ENCODE data around the gene ASTN2. TPM values are rescaled to one million over a fixed set of nuclear protein-coding genes. Genes with fewer than 3 reads are reported as not detected.

Gene ASTN2
- total and polyA plus RNA-seq, 2 experiments from 2014 or later = 7.0 to 24.6 TPM

GRCh38 chr9:117363006-117363405, 51.9 kb downstream of the ASTN2 start:
- Histone ChIP-seq H3K27me3 (ENCODE audit: insufficient read depth) (no peaks in the 10 kb centered on the region), H3K27ac (ENCODE audit: low read depth) (no peak overlapping the region), H3K4me2 (no peak overlapping the region), H3K4me1 (ENCODE audit: insufficient read depth) (peaks cover 5% of the 10 kb centered on the region; the same call in 1 of the 2 replicates), H3F3A (replicated peaks; ENCODE audit: low read depth) (no peaks in the 10 kb centered on the region), H3K9me2 (ENCODE audit: insufficient read depth) (no peaks in the 10 kb centered on the region), H3K36me3 (ENCODE audit: insufficient read depth) (no peaks in the 10 kb centered on the region), H3K79me2 (replicated peaks; ENCODE audit: insufficient read depth) (no peaks in the 10 kb centered on the region), H3K4me3 (no peak overlapping the region), H4K20me1 (replicated peaks; ENCODE audit: insufficient read depth) (peaks cover 4% of the 10 kb centered on the region; the same call in 1 of the 2 replicates), H2AFZ (no peak overlapping the region)
- DNase-seq (ENCODE audit: low spot score) (no peak), ATAC-seq (no peak)
- Mint-ChIP-seq H3K4me3 (no peak overlapping the region), H3K9me3 (no peaks in the 10 kb centered on the region), H3K27me3 (ENCODE audit: insufficient read depth, low read depth, poor library complexity) (peaks cover 5% of the 10 kb centered on the region), H3K4me1 (peaks cover 6% of the 10 kb centered on the region), H3K27ac (no peak overlapping the region), H3K36me3 (ENCODE audit: low read depth) (no peaks in the 10 kb centered on the region)
- no peak for TF ChIP-seq POLR2AphosphoS5 (IDR thresholded peaks at IDR 0.05; ENCODE audit: low read depth)
- no peak for TF ChIP-seq ZNF114 (CRISPR knock-in tag; IDR thresholded peaks at IDR 0.05)
- no peak for TF ChIP-seq CTCF (conservative IDR thresholded peaks at IDR 0.05; ENCODE audit: low read depth in 2 of 2)
- TF ChIP-seq CREB1 (CRISPR knock-in tag; IDR thresholded peaks at IDR 0.05; ENCODE audit: low read depth) = no peak
- TF ChIP-seq ZNF462 (CRISPR knock-in tag; IDR thresholded peaks at IDR 0.05) = no peak
- no peak for TF ChIP-seq STAT1 (IDR thresholded peaks at IDR 0.05; ENCODE audit: unreplicated experiment)
- TF ChIP-seq EZH2phosphoT487 (IDR thresholded peaks at IDR 0.05; ENCODE audit: unreplicated experiment) = no peak
- no peak for TF ChIP-seq NANOG (IDR thresholded peaks at IDR 0.05; ENCODE audit: borderline replicate concordance)
- no peak for TF ChIP-seq ETS1 (IDR thresholded peaks at IDR 0.05)
- TF ChIP-seq ZNF331 (CRISPR knock-in tag; IDR thresholded peaks at IDR 0.05; ENCODE audit: low read depth) = no peak
- TF ChIP-seq REST (IDR thresholded peaks at IDR 0.05; ENCODE audit: unreplicated experiment) = no peak
- no peak for TF ChIP-seq EZH2 (IDR thresholded peaks at IDR 0.05; ENCODE audit: low read depth, unreplicated experiment)
- no peak for TF ChIP-seq JUNB (IDR thresholded peaks at IDR 0.05; ENCODE audit: unreplicated experiment)

Measured in GM23338 (cell line).